Dendritic cell treated with granulocyte-macrophage colony-stimulating factor and Interleukin-4, amounts not matched to agents 40 ng/mL and 50 ng/mL, for 4 days (primary cell): ENCODE data around the gene CEACAM6.
"Not testable (repeated sequence)": the region's sequence is repeated elsewhere in the genome, so short reads cannot be mapped to it uniquely, and the experiment has no call there.

Experiments used
- H3K27ac Mint-ChIP-seq: one replicate; pipeline ENCODE4 v1.8.0; 2022; ENCODE audit warnings: mild to moderate bottlenecking, mixed read lengths
- H3K27me3 Mint-ChIP-seq: one replicate; pipeline ENCODE4 v1.8.0; 2022; ENCODE audit warnings: mild to moderate bottlenecking, mixed read lengths
- H3K36me3 Mint-ChIP-seq: one replicate; pipeline ENCODE4 v1.8.0; 2022; ENCODE audit warnings: low read depth, mixed read lengths
- H3K4me1 Mint-ChIP-seq: one replicate; pipeline ENCODE4 v1.8.0; 2022; ENCODE audit warnings: low read depth, mixed read lengths
- H3K4me3 Mint-ChIP-seq: one replicate; pipeline ENCODE4 v1.8.0; 2022; ENCODE audit warnings: mild to moderate bottlenecking, moderate library complexity, mixed read lengths
- H3K9me3 Mint-ChIP-seq: one replicate; pipeline ENCODE4 v1.8.0; 2022; ENCODE audit warnings: mixed read lengths
- intact Hi-C: fragments of 100-400 bp; cut with micrococcal nuclease; formaldehyde crosslinking; loops from one replicate; pipeline ENCODE4 v1.15.0; 2022

The CEACAM6 gene

GRCh38 chr19:41734585-41734984 is 20.7 kb upstream of the CEACAM6 start:
- Mint-ChIP-seq H3K4me1 (no peaks in the 10 kb centered on the region), H3K27ac (no peak overlapping the region), H3K36me3 (no peaks in the 10 kb centered on the region), H3K9me3 (no peaks in the 10 kb centered on the region), H3K4me3 (no peak overlapping the region), H3K27me3 (peaks cover 6% of the 10 kb centered on the region)
- intact Hi-C loops = no loop called here

GRCh38 chr19:41735071-41735600 is 20.2 kb upstream of the CEACAM6 start:
- H3K27ac Mint-ChIP-seq = no peak overlapping the region
- no peak overlapping the region for H3K4me3 Mint-ChIP-seq
- no peaks in the 10 kb centered on the region for H3K4me1 Mint-ChIP-seq
- peaks cover 6% of the 10 kb centered on the region for H3K27me3 Mint-ChIP-seq
- no peaks in the 10 kb centered on the region for H3K36me3 Mint-ChIP-seq
- intact Hi-C loops = no loop called here
- H3K9me3 Mint-ChIP-seq = no peaks in the 10 kb centered on the region

- peaks cover 2% of the 10 kb centered on the region for H3K27me3 Mint-ChIP-seq
- no peak overlapping the region for H3K4me3 Mint-ChIP-seq
- H3K36me3 Mint-ChIP-seq = no peaks in the 10 kb centered on the region
- no peak overlapping the region for H3K27ac Mint-ChIP-seq
- H3K9me3 Mint-ChIP-seq = no peaks in the 10 kb centered on the region
- intact Hi-C loops = no loop called here
- peaks cover 14% of the 10 kb centered on the region for H3K4me1 Mint-ChIP-seq
Measured at GRCh38 chr19:41739361-41739760, 16.0 kb upstream of the CEACAM6 start.

GRCh38 chr19:41740415-41741243 is 14.7 kb upstream of the CEACAM6 start:
- intact Hi-C loops = no loop called here

GRCh38 chr19:41741244-41741554 is 14.1 kb upstream of the CEACAM6 start:
- no peak overlapping the region for H3K27ac Mint-ChIP-seq
- H3K27me3 Mint-ChIP-seq = peaks cover 8% of the 10 kb centered on the region
- H3K4me3 Mint-ChIP-seq = no peak overlapping the region
- intact Hi-C loops = no loop called here
- H3K9me3 Mint-ChIP-seq = no peaks in the 10 kb centered on the region
- H3K36me3 Mint-ChIP-seq = no peaks in the 10 kb centered on the region
- H3K4me1 Mint-ChIP-seq = peaks cover 32% of the 10 kb centered on the region

More at GRCh38 chr19:41740415-41741243, 14.7 kb upstream of the CEACAM6 start:
- H3K4me1 Mint-ChIP-seq = peaks cover 26% of the 10 kb centered on the region
- H3K36me3 Mint-ChIP-seq = no peaks in the 10 kb centered on the region
- H3K27me3 Mint-ChIP-seq = peaks cover 3% of the 10 kb centered on the region
- no peaks in the 10 kb centered on the region for H3K9me3 Mint-ChIP-seq
- no peak overlapping the region for H3K27ac Mint-ChIP-seq
- no peak overlapping the region for H3K4me3 Mint-ChIP-seq

GRCh38 chr19:41744850-41745249 is 10.5 kb upstream of the CEACAM6 start:
- intact Hi-C loops = no loop called here
- Mint-ChIP-seq H3K27ac (no peak overlapping the region), H3K4me1 (peaks cover 36% of the 10 kb centered on the region), H3K4me3 (no peak overlapping the region), H3K27me3 (peaks cover 26% of the 10 kb centered on the region), H3K36me3 (no peaks in the 10 kb centered on the region), H3K9me3 (no peaks in the 10 kb centered on the region)

GRCh38 chr19:41745756-41746155 is 9.6 kb upstream of the CEACAM6 start:
- no peaks in the 10 kb centered on the region for H3K9me3 Mint-ChIP-seq
- H3K27ac Mint-ChIP-seq = no peak overlapping the region
- H3K4me3 Mint-ChIP-seq = no peak overlapping the region
- peaks cover 26% of the 10 kb centered on the region for H3K27me3 Mint-ChIP-seq
- intact Hi-C loops = loop anchor here (1.0 kb wide), 1 partner anchor 38 kb away; no protein-coding TSS in a partner anchor
- peaks cover 42% of the 10 kb centered on the region for H3K4me1 Mint-ChIP-seq
- no peaks in the 10 kb centered on the region for H3K36me3 Mint-ChIP-seq

GRCh38 chr19:41746593-41747227 is 8.6 kb upstream of the CEACAM6 start:
- H3K4me3 Mint-ChIP-seq = no peak overlapping the region
- H3K27ac Mint-ChIP-seq = no peak overlapping the region
- intact Hi-C loops = loop anchor here (1.0 kb wide), 1 partner anchor 39 kb away; no protein-coding TSS in a partner anchor
- peaks cover 26% of the 10 kb centered on the region for H3K27me3 Mint-ChIP-seq
- H3K4me1 Mint-ChIP-seq = peaks cover 43% of the 10 kb centered on the region
- no peaks in the 10 kb centered on the region for H3K9me3 Mint-ChIP-seq
- no peaks in the 10 kb centered on the region for H3K36me3 Mint-ChIP-seq

GRCh38 chr19:41748012-41748411 is 7.3 kb upstream of the CEACAM6 start:
- Mint-ChIP-seq H3K27me3 (peaks cover 31% of the 10 kb centered on the region), H3K4me1 (peaks cover 38% of the 10 kb centered on the region), H3K9me3 (no peaks in the 10 kb centered on the region), H3K4me3 (no peak overlapping the region), H3K27ac (no peak overlapping the region), H3K36me3 (no peaks in the 10 kb centered on the region)
- intact Hi-C loops = no loop called here

GRCh38 chr19:41750248-41751134 is 4.8 kb upstream of the CEACAM6 start:
- H3K9me3 Mint-ChIP-seq, H3K36me3 Mint-ChIP-seq, H3K27ac Mint-ChIP-seq, H3K4me3 Mint-ChIP-seq, intact Hi-C loops: not testable (repeated sequence)
- Mint-ChIP-seq H3K27me3 (peaks cover 29% of the 10 kb centered on the region), H3K4me1 (peaks cover 24% of the 10 kb centered on the region)

- Mint-ChIP-seq H3K27me3 (peaks cover 11% of the 10 kb centered on the region), H3K36me3 (no peaks in the 10 kb centered on the region), H3K27ac (no peak overlapping the region), H3K9me3 (no peaks in the 10 kb centered on the region), H3K4me1 (peaks cover 16% of the 10 kb centered on the region), H3K4me3 (no peak overlapping the region)
- intact Hi-C loops = loop anchor here (1.0 kb wide), 1 partner anchor 68 kb away; no protein-coding TSS in a partner anchor
Measured at GRCh38 chr19:41753159-41753558, 2.2 kb upstream of the CEACAM6 start.

GRCh38 chr19:41753936-41754529 is 1.3 kb upstream of the CEACAM6 start:
- Mint-ChIP-seq H3K4me1 (peaks cover 16% of the 10 kb centered on the region), H3K36me3 (no peaks in the 10 kb centered on the region), H3K9me3 (no peaks in the 10 kb centered on the region), H3K4me3 (no peak overlapping the region), H3K27me3 (peaks cover 7% of the 10 kb centered on the region), H3K27ac (no peak overlapping the region)
- intact Hi-C loops = loop anchor here (1.0 to 2.0 kb wide), 2 partner anchors 31 to 67 kb away; no protein-coding TSS in a partner anchor

- no peak overlapping the region for H3K4me3 Mint-ChIP-seq
- H3K27ac Mint-ChIP-seq = no peak overlapping the region
- no peaks in the 10 kb centered on the region for H3K36me3 Mint-ChIP-seq
- H3K27me3 Mint-ChIP-seq = peaks cover 2% of the 10 kb centered on the region
- peaks cover 9% of the 10 kb centered on the region for H3K4me1 Mint-ChIP-seq
- intact Hi-C loops = no loop called here
- no peaks in the 10 kb centered on the region for H3K9me3 Mint-ChIP-seq
Measured at GRCh38 chr19:41758846-41759245, 3.5 kb downstream of the CEACAM6 start.
